GM19328 (cell line): Measurements from ENCODE around the gene PLXNA3.
"Not testable (repeated sequence)": the region's sequence is repeated elsewhere in the genome, so short reads cannot be mapped to it uniquely, and the experiment has no call there.

Experiments used
- ATAC-seq: cut with Tn5 transposase; IDR thresholded peaks from one replicate; pipeline ENCODE4 v1.9.1; 2021; ENCODE audit warnings: mild to moderate bottlenecking, moderate library complexity; ENCODE audit not compliant: unreplicated experiment

The PLXNA3 gene

DNA sequence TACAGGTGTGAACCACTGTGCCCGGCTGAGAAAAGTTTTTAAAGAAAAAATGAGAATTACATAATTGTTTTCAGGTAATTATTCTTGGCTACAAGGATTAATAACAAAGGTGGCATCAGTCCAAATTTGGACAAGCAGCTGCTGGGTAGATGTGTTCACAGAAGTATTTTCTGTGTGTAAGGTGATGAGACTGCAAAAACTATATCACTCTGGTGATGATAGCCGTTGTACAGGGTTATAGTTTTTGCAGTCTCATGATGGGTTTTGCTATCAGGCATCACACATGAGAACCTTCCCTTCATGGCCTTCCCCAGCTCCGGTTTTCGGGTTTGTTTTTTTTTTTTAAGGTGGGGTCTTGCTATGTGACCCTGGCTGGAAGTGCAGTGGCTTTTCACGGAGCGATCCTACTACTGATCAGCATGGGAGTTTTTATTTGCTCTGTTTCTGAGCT lies 37.4 kb downstream of the PLXNA3 start:
- no peak for ATAC-seq

DNA sequence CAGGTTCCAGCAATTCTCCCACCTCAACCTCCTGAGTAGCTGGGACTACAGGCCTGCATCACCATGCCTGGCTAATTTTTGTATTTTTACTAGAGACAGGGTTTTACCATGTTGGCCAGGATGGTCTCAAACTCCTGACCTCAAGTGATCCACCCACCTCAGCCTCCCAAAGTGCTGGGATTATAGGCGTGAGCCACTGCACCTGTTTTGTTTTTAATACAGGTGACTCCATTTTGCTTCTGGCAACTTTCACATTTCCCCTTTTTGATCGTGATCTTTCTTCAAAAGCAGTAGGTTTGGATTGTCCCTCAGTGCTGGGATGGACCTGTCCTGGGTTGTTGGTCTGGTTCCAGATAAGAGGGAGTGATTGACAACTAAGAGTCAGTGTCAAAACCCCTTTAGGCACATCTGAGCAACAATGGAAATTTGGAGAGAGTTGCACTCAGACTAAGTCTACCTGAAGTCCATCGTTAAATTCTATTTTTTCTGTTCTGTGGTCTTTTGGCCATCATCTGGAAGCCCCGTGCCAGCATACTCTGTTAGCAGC lies 38.6 kb downstream of the PLXNA3 start:
- not testable (repeated sequence) for ATAC-seq

DNA sequence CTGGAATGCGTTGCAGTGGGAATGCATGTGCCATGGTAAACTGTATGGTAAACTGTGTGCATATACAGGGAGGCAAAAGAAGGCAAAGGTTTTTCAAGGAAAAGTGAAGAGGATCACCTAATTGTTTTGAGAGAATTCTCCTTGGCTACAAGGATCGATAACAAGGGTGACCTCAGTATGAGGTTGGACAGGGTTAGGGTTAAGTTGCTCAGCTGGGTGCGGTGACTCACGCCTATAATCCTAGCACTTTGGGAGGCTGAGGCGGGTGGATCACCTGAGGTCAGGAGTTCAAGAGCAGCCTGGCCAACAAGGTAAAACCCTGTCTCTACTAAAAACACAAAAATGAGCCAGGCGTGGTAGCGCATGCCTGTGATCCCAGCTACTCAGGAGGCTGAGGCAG lies 43.3 kb downstream of the PLXNA3 start:
- not testable (repeated sequence) for ATAC-seq

DNA sequence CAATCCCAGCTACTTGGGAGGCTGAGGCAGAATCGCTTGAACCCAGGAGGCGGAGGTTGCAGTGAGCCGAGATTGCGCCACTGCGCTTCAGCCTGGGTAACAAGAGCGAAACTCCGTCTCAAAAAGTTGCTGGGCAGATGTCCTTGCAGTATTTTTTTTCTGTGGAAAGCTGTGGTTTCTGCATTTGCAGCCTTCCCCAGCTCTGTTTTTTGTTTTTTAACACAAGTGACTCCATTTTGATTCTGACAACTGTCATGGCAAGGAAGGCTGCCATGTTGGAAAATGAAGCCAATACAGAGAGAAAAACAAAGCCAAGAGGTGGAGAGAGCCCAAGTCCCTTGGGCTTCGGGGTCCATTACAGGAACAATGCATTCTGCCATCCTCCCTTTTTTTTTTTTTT lies 44.0 kb downstream of the PLXNA3 start:
- no peak for ATAC-seq

DNA sequence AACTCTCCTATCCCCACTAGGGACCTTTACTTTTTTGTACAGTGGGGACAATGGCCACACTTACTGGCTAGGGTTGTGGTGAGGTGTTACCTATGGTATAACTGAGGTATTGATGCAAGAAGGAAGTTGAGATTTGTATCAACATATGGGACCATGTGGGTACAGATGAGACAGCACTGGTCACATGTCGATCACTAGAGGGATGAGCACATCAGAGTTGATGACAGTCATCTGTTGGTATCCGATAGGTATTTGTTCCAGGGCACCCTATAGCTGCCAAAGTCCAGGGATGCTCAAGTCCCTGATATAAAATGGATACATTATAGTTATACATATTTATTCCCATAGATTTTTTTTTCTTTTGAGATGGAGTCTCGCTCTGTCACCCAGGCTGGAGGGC lies 44.9 kb downstream of the PLXNA3 start:
- no peak for ATAC-seq

DNA sequence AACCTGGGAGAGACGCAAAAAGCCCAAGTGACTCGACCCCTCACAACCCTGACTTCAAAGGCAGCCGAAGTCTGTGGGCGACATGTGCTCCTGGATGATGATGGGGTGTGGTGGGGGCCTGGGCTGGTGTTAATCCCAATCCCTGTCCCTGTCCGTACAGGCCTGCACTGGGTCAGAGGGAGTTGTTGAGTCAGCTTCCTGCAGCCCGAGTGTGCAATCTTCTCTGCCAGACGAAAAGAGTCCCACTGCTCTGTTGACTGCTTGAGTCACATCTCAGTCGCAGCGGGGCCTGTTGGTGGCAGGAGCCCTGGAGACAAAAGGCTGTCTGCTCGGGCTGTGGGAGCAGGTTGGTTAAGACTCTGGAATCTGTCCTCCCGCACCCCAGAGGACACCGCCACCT lies 47.7 kb downstream of the PLXNA3 start:
- no peak for ATAC-seq

DNA sequence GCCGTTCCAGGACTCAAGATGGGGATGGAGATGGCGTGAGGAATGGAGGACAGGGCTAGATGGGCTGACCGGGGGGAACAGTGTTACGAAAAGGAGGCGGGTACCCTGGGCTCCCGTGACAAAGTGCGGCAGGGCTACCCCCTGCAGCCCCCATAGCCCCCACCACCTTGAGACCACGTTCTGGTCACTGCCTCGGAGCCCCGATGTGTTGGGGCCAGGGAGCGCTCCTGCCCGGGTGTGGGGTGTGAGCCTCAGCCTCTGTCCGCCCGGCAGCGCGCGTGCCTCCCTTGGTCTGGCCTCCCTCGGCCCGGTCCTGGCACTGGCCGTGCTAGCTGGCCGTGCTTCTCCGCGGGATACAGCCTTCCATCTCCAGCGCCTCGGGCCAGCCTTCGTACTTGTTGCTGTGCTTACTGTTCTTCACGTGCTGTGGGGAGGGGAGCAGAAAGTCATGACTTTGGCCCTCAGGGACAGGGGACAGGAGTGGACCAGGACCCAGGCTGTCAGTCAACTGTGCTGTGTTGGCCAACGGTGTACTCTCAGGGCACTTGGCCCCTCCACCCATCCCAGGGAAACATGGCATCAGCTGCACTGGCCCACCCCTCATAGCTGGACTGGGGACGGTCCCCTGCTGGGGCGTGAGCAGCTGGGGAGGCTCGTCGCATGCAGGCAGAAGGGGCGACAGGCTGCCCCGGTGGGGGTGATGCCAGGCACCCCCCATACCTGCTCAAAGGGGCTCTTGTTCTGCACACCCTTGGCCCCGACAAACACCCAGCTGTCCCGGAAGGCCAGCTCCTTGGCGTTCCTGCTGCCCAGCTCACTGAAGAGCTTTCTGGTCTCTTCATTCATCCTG lies 48.6 kb downstream of the PLXNA3 start:
- no peak for ATAC-seq

DNA sequence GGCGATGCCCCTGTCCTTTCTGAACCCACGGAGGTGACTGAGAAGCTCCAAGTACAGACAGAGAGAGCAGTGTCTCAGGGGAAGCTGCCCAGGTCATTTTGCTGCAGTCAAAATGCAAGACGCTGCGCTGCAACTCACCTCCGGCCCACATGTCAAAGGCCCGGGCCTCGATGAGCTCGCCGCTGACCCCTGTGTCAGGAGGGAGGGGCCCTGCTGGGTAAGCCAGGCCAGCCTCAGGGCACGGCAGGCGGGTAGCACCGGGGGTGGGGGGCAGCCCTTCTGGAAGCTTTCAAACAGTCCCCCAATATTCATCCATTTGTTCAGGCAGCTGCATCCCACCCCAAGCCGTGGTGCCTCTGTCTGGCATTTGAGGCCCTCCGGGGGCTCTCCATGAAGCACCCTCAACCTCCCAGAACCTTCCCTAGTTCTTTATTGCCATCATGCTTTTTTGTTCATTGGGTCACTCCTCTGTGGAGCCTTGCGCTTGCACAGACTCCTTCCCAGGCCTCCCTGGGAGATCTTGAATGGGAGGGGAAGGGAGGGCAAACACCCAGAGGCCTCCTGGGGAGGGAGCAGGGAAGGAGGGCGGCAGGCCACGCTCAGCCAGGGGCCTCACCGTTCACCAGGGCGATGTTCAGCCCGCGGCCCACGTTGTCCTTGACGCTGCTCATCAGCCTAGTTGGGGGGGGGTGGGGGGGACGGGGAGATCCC lies 49.7 kb downstream of the PLXNA3 start:
- no peak for ATAC-seq

DNA sequence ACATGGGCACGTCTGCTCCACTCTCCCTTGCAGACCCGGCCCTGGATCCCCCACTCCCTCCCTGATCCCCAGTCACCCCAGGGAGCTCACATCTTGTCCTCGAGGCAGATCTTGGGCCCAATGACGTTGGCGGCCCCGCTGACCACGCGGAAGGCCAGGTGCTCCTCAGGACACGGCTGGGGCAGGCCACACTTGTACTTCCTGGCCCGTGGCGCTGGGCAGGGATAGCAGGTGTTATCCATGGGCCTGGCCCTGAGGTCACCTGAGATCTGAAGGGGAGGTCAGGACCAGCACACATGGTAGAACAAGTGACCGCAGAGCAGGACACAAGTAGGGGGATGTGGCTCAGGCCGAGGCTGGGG lies 50.3 kb downstream of the PLXNA3 start:
- ATAC-seq = no peak

DNA sequence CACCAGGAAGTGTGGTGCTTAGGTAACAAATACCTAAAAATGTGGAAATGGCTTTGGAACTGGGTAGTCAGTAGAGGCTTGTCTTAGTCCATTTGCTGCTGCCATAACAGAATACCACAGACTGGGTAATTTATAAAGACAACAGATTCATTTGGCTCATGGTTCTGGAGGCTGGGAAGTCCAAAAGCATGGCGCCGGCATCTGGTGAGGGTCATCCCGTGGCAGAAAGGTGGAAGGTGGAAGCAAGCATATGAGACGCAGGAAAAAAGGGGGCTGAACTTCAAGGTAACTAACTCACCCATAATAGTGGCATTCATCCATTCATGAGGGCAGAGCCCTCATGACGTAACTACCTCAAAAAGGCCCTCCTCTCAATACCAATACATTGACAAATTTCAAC lies 51.4 kb downstream of the PLXNA3 start:
- no peak for ATAC-seq

DNA sequence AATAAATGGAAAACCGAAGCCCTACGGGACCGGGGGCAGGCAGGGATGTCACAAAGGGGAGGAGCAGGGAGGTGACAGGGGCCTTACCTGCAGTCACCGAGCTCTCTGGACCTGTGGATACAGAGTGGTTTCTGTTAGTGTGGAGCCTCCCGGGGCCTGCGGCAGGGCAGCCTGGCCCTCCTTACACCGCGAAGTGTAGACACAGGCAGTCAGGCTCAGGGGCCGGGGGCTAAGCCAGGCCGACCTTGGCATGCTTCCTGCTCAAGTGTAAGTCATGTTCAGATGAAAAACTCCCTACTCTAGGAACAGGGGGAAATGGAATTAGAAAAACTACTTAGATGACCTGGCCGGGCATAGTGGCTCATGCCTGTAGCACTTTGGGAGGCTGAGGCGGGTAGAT lies 53.7 kb downstream of the PLXNA3 start:
- no peak for ATAC-seq

DNA sequence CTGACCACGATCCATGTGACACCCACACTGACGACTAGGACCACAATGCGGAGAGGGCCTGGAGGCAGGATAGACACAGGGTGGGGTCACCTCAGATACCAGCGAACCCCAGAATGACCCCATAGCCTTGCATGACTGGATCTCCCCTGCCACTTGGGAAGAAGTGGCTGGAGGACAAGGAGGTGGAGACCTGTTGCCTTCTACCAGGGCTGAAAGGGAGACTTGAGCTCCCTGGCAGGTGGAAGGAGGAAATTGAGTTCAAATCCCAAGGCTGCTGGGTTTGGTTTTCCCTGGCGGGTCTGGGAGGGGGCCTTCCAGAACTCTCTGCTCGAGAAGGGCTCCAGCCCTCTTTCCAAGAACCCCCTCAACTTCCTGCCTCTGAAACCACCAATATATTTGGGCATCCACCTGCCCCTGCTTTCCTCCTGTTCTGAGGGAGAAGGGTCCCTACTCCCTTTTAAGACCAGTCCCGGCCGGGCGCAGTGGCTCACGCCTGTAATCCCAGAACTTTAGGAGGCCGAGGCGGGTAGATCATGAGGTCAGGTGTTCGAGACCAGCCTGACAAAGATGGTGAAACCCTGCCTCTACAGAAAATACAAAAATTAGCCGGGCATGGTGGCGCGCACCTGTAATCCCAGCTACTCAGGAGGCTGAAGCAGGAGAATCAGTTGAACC lies 54.9 kb downstream of the PLXNA3 start:
- no peak for ATAC-seq

DNA sequence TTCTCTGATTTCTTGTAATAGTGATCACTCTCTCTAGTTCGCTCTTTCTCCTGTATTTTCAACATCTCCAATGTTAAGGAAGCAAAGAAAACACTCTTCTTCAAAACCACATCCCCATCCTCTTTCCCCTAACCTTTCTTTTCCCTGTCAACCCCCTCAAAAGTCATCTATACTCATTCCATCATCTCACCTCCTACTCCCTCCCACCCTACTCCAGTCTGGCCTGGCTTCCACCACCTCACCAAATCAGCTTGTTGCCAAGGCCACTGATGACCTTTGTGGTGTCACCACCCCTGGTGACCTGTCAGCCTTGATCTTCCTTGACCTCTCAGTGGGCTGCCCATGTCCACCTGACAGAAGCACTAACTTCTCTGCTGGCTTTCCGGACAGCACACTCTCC lies 55.6 kb downstream of the PLXNA3 start:
- no peak for ATAC-seq

DNA sequence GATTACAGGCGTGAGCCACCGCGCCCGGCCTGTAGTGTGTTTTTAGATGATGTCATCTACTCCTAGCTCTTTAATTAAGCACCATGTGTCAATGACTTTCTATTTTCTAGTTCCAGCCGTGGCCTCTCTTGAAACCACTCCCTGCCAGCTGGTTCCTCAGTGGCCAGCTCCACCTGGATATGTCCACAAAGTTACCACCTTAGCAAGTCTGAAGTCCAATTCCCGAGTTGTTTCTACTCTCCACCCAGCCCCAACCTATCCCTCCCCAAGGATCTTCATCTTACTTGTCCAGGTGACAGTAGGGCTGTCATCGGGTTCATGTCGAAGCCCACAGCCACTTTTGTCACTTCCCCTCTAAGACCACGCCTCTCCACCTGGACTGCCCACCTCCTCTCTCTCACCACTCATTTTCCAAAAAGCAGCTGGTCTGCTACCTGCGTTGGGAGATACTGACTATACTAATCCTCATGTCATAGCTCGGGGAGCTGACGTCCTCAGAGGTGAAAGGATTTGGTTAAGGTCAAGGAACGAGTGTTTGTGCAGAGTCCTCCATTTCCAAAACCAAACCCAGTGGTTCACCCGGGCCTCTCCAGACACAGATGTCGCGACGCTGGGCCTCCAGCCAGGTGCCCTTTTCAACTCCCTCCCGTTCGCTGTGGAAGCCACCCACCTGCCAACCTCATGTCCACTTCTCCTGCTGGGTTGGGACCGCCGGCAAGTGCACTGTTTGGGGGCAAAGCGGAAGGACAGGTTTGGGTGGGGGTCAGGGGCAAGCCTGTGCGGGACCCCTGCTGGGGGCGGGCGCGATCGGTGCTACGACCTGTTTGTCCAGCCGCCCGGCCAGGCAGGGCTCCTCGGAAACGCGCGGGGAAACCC lies 57.2 kb downstream of the PLXNA3 start:
- peak; percentile 4 for ATAC-seq

DNA sequence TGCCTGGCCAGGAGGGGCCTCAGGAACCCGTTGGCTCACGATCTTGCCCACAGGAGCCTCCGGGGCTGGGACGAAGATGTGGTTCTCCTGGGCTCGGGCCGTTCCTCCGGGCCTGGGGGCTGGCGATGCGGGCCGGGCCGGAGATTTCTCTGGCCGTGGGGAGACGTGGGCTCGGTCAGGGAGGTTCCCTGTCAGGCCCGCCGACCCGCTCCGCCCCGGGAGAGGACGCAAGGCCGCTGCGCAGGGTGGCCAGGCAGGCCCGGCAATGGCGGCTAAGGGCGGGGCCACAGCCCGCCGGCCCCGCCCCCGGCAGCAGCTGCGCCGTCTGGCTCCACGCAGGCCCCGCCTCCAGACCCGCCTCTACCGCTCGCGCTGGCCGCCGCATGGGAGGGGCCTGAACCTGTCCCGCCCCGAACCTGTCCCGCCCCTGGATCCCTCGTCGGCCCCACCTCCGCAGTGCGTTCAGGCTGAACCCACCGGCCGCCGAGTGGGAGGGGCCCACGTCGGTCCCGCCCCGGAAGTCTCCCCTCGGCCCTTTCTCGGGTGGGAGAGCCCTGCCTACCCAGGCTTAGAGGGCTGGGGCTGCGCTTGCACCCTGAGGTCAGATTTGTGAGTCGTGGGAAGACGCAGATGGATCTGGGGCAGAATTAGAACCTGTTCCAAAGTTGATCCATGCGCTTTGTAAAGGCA lies 58.0 kb downstream of the PLXNA3 start, which contains the start of gene FAM3A:
Gene FAM3A (minus strand): TSS at position 267 of the 690 bp plus-strand sequence. CDS start 460 bp downstream, outside the sequence.
- ATAC-seq = peak; percentile 78

DNA sequence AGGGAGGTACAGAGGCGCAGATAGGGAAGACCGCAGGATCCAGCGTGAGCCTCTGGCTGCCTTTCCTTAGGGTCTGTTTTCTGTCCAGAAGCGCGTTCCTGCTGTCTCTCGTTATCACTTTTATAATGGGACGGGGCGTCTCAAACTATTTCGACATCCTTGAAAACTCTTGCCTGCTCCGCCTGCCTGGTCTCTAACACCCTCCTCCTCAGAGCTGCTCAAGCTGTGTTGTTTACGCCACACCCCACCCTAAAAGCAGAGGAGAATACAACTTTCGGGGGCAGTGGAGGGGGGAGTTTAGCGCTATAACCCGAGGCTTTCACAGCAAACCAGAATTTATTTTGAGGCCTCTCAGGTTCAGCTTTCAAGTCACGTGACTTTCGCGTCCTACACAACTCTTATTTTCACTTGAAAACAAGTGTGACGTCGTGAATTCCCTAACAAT lies 58.6 kb downstream of the PLXNA3 start:
- ATAC-seq = no peak

DNA sequence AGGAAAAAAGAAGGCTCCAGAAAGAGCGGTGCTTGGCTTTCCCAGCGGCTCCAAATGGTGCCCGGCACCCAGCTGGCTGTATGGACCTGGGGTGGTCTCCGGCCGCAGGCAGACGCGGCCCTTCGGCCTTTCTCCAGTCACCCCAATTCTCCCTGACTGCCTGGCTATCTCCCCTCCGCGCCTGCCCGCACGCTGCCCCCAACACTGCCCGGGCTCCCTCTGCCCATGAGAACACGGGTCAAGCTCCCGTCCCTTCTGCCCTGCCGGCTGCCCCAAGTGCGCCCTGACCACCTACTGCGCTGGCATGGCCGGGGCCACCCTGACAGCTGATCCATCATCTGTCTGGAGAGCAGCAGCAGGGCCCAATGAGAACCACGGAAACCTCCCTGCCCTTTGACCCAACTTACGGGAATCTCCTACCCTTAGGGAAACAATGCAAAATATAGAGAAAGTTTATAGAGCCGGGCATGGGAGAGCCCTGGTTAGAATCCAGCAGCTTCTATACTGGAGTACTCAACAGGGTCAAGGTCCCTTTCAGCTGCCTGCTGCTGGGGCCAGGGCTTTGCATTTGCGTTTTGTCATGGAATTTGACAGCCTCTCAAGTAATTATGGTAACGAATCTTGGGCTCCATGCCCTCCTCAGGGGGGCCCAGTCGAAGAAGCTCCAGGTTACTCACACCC lies 59.2 kb downstream of the PLXNA3 start:
- no peak for ATAC-seq

DNA sequence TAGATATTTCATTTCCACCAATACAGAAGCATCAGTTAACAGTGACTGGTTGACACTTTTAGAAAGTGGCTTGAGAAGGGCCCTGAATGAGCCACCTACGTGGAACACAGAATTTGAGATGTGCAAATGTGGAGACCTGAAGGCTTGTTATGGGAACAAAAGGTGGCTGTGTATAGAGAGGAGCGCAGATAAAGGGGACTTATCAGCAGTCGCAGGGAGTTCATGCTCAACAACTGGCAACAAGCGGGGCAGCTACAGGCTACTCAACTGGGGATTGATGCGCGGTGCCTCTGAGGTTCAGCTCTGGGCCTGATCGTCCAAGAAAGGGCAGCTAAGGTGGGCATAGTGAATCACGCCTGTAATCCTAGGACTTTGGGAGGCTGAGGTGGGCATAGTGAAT lies 61.3 kb downstream of the PLXNA3 start:
- no peak for ATAC-seq
